Body of pancreas (tissue), 4 donors: ENCODE data around the gene PLCB4.

Experiments
- CTCF ChIP-seq, 7 experiments: fragments of 450-650 bp in 4 of 7; fragments of 200-600 bp in 3 of 7; sonication (generic) in 3 of 7; IDR thresholded peaks; one replicate each; pipeline ENCODE4 v1.5.1; 2016 to 2019; ENCODE audit warnings: antibody characterized with exemption in 7 of 7
- POLR2A ChIP-seq, 3 donors: fragments of 450-650 bp; IDR thresholded peaks; one replicate each; pipeline ENCODE4 v1.6.1; 2016; ENCODE audit warnings: antibody characterized with exemption in 3 of 3, mild to moderate bottlenecking in 2 of 3

DNA sequence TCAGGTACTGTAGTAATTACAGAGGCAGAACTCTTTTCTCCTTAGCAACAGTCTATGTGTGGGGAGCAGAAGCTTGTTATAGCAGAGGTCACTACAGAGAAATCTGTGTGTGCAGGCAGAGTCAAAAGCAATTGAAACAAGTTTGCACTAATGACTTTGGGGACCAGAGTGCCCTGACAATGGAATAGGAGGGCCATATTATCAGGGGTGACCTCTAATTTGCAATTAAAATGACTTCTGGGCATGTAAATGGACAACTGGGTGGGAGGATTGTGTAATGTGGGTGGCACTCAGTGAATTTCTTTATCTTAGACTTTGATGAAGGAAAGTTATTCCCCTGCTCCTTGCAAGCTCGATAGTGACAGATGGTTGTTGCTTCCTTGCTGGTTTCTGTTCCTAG, 127.2 kb downstream of the PLCB4 start:
- TF ChIP-seq CTCF (IDR thresholded peaks at IDR 0.05) (no peak), POLR2A (IDR thresholded peaks at IDR 0.05) (no peak)
